Kidney epithelial cell (primary cell): Measurements from ENCODE around the gene CEP57. TPM values are rescaled to one million over a fixed set of nuclear protein-coding genes. Genes with fewer than 3 reads are reported as not detected.

Experiments used
- DNase-seq: peaks from one replicate; pipeline ENCODE4 v3.0.0-alpha.2; 2010; ENCODE audit warnings: low read depth
- H3K27me3 ChIP-seq: 2 replicates; pipeline ENCODE4 v1.6.0; 2011; ENCODE audit warnings: low read length; ENCODE audit not compliant: control insufficient read depth, insufficient read depth
- H3K36me3 ChIP-seq: 2 replicates; pipeline ENCODE4 v1.5.1; 2011; ENCODE audit warnings: low read length; ENCODE audit not compliant: control insufficient read depth, insufficient read depth
- H3K4me3 ChIP-seq: 2 replicates; pipeline ENCODE4 v1.5.1; 2011; ENCODE audit warnings: low read depth, mild to moderate bottlenecking, control low read depth, low read length
- CTCF ChIP-seq: IDR thresholded peaks from 2 replicates; pipeline ENCODE4 v1.5.1; 2011; ENCODE audit warnings: mild to moderate bottlenecking, moderate library complexity, low read length, control low read depth, inconsistent platforms; ENCODE audit not compliant: insufficient read depth, poor library complexity, severe bottlenecking
- total RNA-seq: library from RNA; depleted of rRNA; stranded (reverse); fragments of >200 nt; gene quantifications from 2 replicates; pipeline ENCODE4 v1.2.3, GENCODE V29; 2015

The CEP57 gene
- total RNA-seq, 1 donor from 2014 or later: 44.8 TPM

GRCh38 chr11:95792700-95793099 is 2.4 kb downstream of the CEP57 start:
- H3K36me3 ChIP-seq: no peaks in the 10 kb centered on the region
- no peaks in the 10 kb centered on the region for H3K27me3 ChIP-seq
- no peak overlapping the region for H3K4me3 ChIP-seq
- no peak for DNase-seq
- TF ChIP-seq CTCF: no peak

- DNase-seq: no peak
- Histone ChIP-seq H3K36me3 (no peaks in the 10 kb centered on the region), H3K4me3 (no peak overlapping the region), H3K27me3 (no peaks in the 10 kb centered on the region)
- no peak for TF ChIP-seq CTCF
Measured at GRCh38 chr11:95793116-95793515, 2.8 kb downstream of the CEP57 start.

DNA sequence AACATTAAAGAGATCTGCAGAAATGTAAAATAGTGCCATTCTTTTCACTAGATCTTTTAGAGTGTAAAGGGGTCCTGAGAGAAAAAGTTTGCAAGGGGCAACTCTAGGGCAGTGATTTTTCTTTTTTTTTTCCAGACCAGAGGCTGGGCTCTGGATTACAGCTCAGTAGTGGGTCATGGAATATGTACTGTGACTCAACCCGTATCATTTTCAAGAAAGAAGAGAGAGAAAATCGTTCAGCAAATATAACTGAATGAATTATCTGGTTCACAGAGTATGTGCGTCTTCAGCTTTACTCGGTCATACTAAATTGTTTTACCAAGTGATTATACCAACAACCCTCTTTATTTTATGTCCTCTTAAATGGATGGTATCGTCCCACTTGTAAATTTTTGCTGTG is 3.8 kb downstream of the CEP57 start:
- DNase-seq: no peak
- TF ChIP-seq CTCF: no peak
- Histone ChIP-seq H3K36me3 (no peaks in the 10 kb centered on the region), H3K4me3 (no peak overlapping the region), H3K27me3 (no peaks in the 10 kb centered on the region)

GRCh38 chr11:95795627-95796295 is 5.5 kb downstream of the CEP57 start:
- TF ChIP-seq CTCF: no peak
- no peaks in the 10 kb centered on the region for H3K27me3 ChIP-seq
- no peak for DNase-seq
- no peak overlapping the region for H3K4me3 ChIP-seq
- peaks cover 1% of the 10 kb centered on the region for H3K36me3 ChIP-seq

GRCh38 chr11:95796501-95796900 is 6.2 kb downstream of the CEP57 start:
- peaks cover 1% of the 10 kb centered on the region for H3K36me3 ChIP-seq
- DNase-seq: no peak
- no peak overlapping the region for H3K4me3 ChIP-seq
- no peaks in the 10 kb centered on the region for H3K27me3 ChIP-seq
- no peak for TF ChIP-seq CTCF

GRCh38 chr11:95799546-95799945 is 9.2 kb downstream of the CEP57 start:
- H3K36me3 ChIP-seq: peaks cover 1% of the 10 kb centered on the region
- no peak for DNase-seq
- no peak for TF ChIP-seq CTCF
- H3K27me3 ChIP-seq: no peaks in the 10 kb centered on the region
- no peak overlapping the region for H3K4me3 ChIP-seq
